ENCODE measurements around the gene PYHIN1. TPM values are rescaled to one million over a fixed set of nuclear protein-coding genes. Genes with fewer than 3 reads are reported as not detected.
A peak's percentile ranks its signal among the peaks of the same experiment; 100 is the strongest.

The PYHIN1 gene
- total RNA-seq (0.69 TPM), polyA plus RNA-seq (0.49 TPM)

DNA sequence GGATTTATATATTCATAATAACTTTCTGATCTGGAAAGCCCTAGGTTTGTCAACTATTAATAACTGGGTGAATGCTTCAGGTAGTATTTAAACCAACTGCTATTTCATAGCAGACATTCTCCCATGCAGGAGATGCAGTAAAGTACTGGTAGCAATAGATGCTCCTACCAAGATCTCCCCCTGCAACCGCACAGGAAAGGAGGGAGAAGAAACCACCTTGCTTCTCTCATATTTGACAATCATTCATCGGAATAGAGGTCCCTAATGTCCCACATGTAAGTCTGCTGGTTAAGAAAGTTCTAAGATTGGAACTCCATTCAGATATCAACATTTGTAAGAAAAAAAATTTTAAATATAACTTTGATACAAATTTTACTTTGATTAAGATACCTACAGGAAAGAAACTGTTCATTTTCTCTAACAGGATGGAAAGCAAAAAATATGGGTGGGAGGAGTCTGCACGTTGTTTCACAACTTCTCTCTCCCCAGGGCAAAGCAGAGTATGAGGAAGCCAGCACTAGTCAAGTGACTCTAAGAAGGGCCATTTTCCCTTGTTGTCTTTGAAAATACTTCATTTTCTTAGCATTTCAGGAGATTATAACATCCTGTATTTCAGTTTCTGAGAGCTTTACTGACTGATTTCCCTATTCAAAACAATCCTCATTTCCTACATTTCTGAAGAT, at the start of gene PYHIN1:
Gene PYHIN1, plus strand, starts transcription at position 498 of the 683 bp plus-strand sequence. CDS start 5,359 bp downstream, outside the sequence.
- H3K27ac ChIP-seq (ENCODE audit: low read depth): peak within 1 kb of the TSS; percentile 38
- whole genome bisulfite sequencing: 60% methylated on average over 3 of the region's 3 CpGs
- DNase-seq (ENCODE audit: extremely low spot score): no peak
- no peaks in the 10 kb centered on the region for H3K36me3 ChIP-seq (ENCODE audit: insufficient read depth)
- peak within 1 kb of the TSS; percentile 7 for H3K4me3 ChIP-seq (ENCODE audit: low read depth, low read length)
- H3K4me1 ChIP-seq (ENCODE audit: insufficient read depth): no peaks in the 10 kb centered on the region

GRCh38 chr1:158893654-158894053, 37.7 kb upstream of the PYHIN1 start:
- no peak overlapping the region for H3K4me3 ChIP-seq (ENCODE audit: low read depth, low read length)
- no peak overlapping the region for H3K27ac ChIP-seq (ENCODE audit: low read depth)
- no peaks in the 10 kb centered on the region for H3K36me3 ChIP-seq (ENCODE audit: insufficient read depth)
- DNase-seq (ENCODE audit: extremely low spot score): no peak
- no peaks in the 10 kb centered on the region for H3K4me1 ChIP-seq (ENCODE audit: insufficient read depth)

DNA sequence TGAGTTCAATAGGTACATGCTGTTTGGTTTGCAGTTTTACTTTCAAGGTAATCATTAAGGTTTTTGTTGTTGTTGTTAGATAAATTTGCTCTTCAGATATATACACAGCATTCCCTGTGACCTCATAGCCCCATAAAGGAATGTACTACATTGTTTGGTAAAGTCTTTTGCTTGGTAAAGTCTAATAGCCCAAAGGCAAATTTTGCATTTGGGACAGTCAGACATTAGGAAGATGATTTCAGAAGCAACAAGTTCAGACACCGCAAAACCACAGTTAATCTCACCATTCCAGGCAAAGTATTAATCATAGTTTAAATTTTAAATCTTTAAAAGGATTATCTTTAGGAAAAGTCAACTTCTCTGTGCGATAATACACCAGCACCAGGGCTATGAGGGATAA, 32.6 kb upstream of the PYHIN1 start:
- no peak for DNase-seq (ENCODE audit: extremely low spot score)
- 86% methylated on average over 2 of the region's 2 CpGs for WGBS
- Histone ChIP-seq H3K4me1 (ENCODE audit: insufficient read depth) (no peaks in the 10 kb centered on the region), H3K36me3 (ENCODE audit: insufficient read depth) (no peaks in the 10 kb centered on the region), H3K4me3 (ENCODE audit: low read depth, low read length) (no peak overlapping the region), H3K27ac (ENCODE audit: low read depth) (no peak overlapping the region)

DNA sequence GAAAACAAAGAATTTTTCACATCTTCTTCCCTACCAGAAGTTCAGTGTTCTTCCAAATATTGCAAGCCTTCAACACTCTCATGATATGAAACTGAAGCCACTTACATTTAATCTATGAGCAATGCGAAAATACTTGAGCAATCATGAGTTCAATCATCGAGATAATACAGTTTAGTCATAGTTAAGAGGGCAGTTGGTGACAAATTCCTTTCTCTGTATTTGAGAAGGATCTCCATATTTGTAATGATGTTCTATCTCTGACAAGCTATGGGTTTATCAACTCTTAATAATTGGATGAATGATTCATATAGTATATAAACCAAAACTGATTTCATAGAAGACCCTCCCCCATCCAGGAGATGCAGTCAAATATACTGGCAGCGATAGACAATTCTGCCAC, 29.7 kb upstream of the PYHIN1 start:
- H3K36me3 ChIP-seq (ENCODE audit: insufficient read depth): no peaks in the 10 kb centered on the region
- DNase-seq (ENCODE audit: extremely low spot score): no peak
- H3K27ac ChIP-seq (ENCODE audit: low read depth): no peak overlapping the region
- H3K4me1 ChIP-seq (ENCODE audit: insufficient read depth): no peaks in the 10 kb centered on the region
- no peak overlapping the region for H3K4me3 ChIP-seq (ENCODE audit: low read depth, low read length)
- WGBS: 86% methylated on average over 3 of the region's 3 CpGs

DNA sequence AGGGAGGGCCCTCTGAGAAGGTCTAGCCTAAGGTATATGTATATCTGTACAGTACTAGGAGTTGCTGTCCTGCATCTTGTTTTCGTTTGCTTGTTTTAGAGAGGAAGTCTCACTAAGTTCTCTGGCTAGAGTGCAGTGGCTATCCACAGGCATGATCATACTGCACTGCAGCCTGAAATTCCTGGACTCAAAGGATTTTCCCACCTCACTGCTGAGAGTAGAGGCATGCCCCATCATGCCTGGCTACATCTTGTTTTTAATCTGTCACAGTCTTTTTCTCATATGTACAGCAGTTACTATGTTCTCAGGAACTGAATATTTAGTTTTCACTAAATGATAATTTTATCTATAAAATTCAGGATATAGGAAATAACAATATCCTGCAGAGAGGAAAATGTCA, 15.3 kb upstream of the PYHIN1 start:
- no peak for DNase-seq (ENCODE audit: extremely low spot score)
- Histone ChIP-seq H3K4me3 (ENCODE audit: low read depth, low read length) (no peak overlapping the region), H3K27ac (ENCODE audit: low read depth) (no peak overlapping the region), H3K4me1 (ENCODE audit: insufficient read depth) (no peaks in the 10 kb centered on the region), H3K36me3 (ENCODE audit: insufficient read depth) (no peaks in the 10 kb centered on the region)
- WGBS: 44% methylated on average over 1 of the region's 1 CpG

GRCh38 chr1:158924677-158925076, 6.7 kb upstream of the PYHIN1 start:
- Histone ChIP-seq H3K4me3 (ENCODE audit: low read depth, low read length) (no peak overlapping the region), H3K36me3 (ENCODE audit: insufficient read depth) (no peaks in the 10 kb centered on the region), H3K4me1 (ENCODE audit: insufficient read depth) (no peaks in the 10 kb centered on the region), H3K27ac (ENCODE audit: low read depth) (no peak overlapping the region)
- DNase-seq (ENCODE audit: extremely low spot score): no peak
- WGBS: 70% methylated on average over 2 of the region's 2 CpGs

DNA sequence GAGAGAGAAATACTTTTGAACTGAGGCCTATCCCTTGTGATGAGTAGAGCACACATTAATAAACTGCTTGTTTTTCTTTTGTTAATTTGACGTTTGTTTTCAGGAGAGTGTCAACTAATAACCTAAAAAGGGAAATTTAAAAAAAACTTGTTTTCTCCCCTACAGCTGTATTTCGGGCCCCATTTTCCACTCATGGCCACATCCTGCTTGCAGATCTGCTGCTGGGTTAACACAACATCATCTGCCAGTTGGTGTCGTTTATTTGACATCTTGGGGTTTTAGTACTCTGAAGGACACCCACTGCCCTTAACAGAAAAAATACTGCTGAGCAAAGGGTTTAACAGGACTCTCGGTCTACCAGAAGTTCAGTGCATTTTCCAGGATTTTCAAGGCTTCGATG, 848 bp upstream of the PYHIN1 start:
- no peak overlapping the region for H3K27ac ChIP-seq (ENCODE audit: low read depth)
- no peak overlapping the region for H3K4me3 ChIP-seq (ENCODE audit: low read depth, low read length)
- WGBS: 72% methylated on average over 5 of the region's 5 CpGs
- H3K36me3 ChIP-seq (ENCODE audit: insufficient read depth): no peaks in the 10 kb centered on the region
- no peaks in the 10 kb centered on the region for H3K4me1 ChIP-seq (ENCODE audit: insufficient read depth)
- no peak for DNase-seq (ENCODE audit: extremely low spot score)

- WGBS: 89% methylated on average over 6 of the region's 6 CpGs
- no peaks in the 10 kb centered on the region for H3K36me3 ChIP-seq (ENCODE audit: insufficient read depth)
- no peak overlapping the region for H3K27ac ChIP-seq (ENCODE audit: low read depth)
- DNase-seq (ENCODE audit: extremely low spot score): no peak
- no peaks in the 10 kb centered on the region for H3K4me1 ChIP-seq (ENCODE audit: insufficient read depth)
- H3K4me3 ChIP-seq (ENCODE audit: low read depth, low read length): peak overlapping the region; percentile 7
Measured at GRCh38 chr1:158932171-158932570, 819 bp downstream of the PYHIN1 start.

- Histone ChIP-seq H3K4me3 (ENCODE audit: low read depth, low read length) (no peak overlapping the region), H3K27ac (ENCODE audit: low read depth) (no peak overlapping the region), H3K4me1 (ENCODE audit: insufficient read depth) (no peaks in the 10 kb centered on the region), H3K36me3 (ENCODE audit: insufficient read depth) (no peaks in the 10 kb centered on the region)
- no peak for DNase-seq (ENCODE audit: extremely low spot score)
- WGBS: 49% methylated on average over 1 of the region's 1 CpG
Measured at GRCh38 chr1:158933621-158934020, 2.3 kb downstream of the PYHIN1 start.

GRCh38 chr1:158939180-158939579, 7.8 kb downstream of the PYHIN1 start:
- no peaks in the 10 kb centered on the region for H3K36me3 ChIP-seq (ENCODE audit: insufficient read depth)
- H3K4me1 ChIP-seq (ENCODE audit: insufficient read depth): no peaks in the 10 kb centered on the region
- no peak overlapping the region for H3K27ac ChIP-seq (ENCODE audit: low read depth)
- no peak for DNase-seq (ENCODE audit: extremely low spot score)
- no peak overlapping the region for H3K4me3 ChIP-seq (ENCODE audit: low read depth, low read length)
- 89% methylated on average over 2 of the region's 2 CpGs for WGBS

GRCh38 chr1:158941317-158941716, 10.0 kb downstream of the PYHIN1 start:
- Histone ChIP-seq H3K36me3 (ENCODE audit: insufficient read depth) (no peaks in the 10 kb centered on the region), H3K4me1 (ENCODE audit: insufficient read depth) (no peaks in the 10 kb centered on the region), H3K27ac (ENCODE audit: low read depth) (no peak overlapping the region), H3K4me3 (ENCODE audit: low read depth, low read length) (no peak overlapping the region)
- no peak for DNase-seq (ENCODE audit: extremely low spot score)
- 94% methylated on average over 1 of the region's 1 CpG for WGBS

DNA sequence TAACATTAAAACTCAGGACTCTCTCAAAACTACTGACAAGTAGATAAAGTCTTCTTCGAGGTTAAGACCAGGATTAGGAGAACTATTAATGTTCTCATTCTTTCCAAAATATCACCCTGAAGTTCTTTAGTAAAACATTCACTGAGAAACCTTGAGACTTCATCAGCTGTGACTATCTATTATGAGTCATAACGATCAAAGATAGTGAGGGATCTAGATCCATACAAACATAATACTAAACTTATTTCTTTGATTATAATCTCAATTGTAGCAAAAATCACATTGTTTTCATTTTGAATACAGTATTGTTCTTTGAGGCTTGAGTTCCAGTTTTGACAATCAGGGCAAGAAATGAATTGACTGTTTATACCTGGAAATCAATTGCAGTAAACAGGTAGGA, 11.1 kb downstream of the PYHIN1 start:
- Histone ChIP-seq H3K27ac (ENCODE audit: low read depth) (no peak overlapping the region), H3K4me3 (ENCODE audit: low read depth, low read length) (no peak overlapping the region), H3K4me1 (ENCODE audit: insufficient read depth) (no peaks in the 10 kb centered on the region), H3K36me3 (ENCODE audit: insufficient read depth) (no peaks in the 10 kb centered on the region)
- no peak for DNase-seq (ENCODE audit: extremely low spot score)
- WGBS: 73% methylated on average over 2 of the region's 2 CpGs

DNA sequence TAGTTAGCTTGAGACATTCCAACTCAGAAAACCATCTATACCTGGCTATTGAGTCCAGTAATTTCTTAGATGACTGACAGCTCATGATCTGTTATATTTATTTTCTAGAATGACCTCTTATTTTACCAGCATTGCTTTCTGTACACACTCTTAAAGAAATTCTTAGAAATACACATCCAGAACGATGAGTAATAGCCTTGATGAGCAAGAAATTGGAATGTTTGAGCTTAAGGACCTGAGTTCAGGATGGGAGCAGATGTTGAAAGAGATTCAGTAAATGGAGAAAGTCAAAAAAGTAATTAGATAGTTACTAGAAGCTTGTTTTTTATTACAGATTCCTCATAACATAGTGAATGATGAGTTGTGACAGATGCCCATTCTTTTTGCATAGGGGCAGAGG, 11.7 kb downstream of the PYHIN1 start:
- H3K27ac ChIP-seq (ENCODE audit: low read depth): no peak overlapping the region
- DNase-seq (ENCODE audit: extremely low spot score): no peak
- no peak overlapping the region for H3K4me3 ChIP-seq (ENCODE audit: low read depth, low read length)
- 71% methylated on average over 1 of the region's 1 CpG for WGBS
- H3K36me3 ChIP-seq (ENCODE audit: insufficient read depth): no peaks in the 10 kb centered on the region
- no peaks in the 10 kb centered on the region for H3K4me1 ChIP-seq (ENCODE audit: insufficient read depth)

DNA sequence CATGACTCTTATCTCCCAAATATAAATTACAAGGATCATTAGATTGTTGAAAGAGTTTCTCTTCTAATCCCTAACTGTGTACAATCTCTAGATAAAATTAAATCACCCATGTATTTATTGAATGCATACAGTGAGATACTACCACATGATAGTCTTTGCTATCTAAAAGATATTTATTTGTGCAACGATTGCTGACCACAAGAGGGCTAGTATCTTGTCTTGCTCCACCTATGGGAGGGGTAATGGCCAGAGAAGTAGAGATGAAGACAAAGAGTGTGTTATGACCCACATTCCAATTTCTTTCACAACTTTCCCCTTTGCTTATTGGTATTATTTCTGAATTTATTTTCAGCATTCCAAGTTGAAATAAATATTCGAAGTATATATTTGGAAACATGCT, 13.7 kb downstream of the PYHIN1 start:
- DNase-seq (ENCODE audit: extremely low spot score): no peak
- Histone ChIP-seq H3K36me3 (ENCODE audit: insufficient read depth) (no peaks in the 10 kb centered on the region), H3K4me1 (ENCODE audit: insufficient read depth) (no peaks in the 10 kb centered on the region), H3K27ac (ENCODE audit: low read depth) (no peak overlapping the region), H3K4me3 (ENCODE audit: low read depth, low read length) (no peak overlapping the region)
- 59% methylated on average over 2 of the region's 2 CpGs for WGBS

- no peaks in the 10 kb centered on the region for H3K4me1 ChIP-seq (ENCODE audit: insufficient read depth)
- H3K27ac ChIP-seq (ENCODE audit: low read depth): no peak overlapping the region
- no peaks in the 10 kb centered on the region for H3K36me3 ChIP-seq (ENCODE audit: insufficient read depth)
- H3K4me3 ChIP-seq (ENCODE audit: low read depth, low read length): no peak overlapping the region
- no peak for DNase-seq (ENCODE audit: extremely low spot score)
Measured at GRCh38 chr1:158946785-158947184, 15.4 kb downstream of the PYHIN1 start.
